Measurements from ENCODE around the gene CENPU. TPM values are rescaled to one million over a fixed set of nuclear protein-coding genes. Genes with fewer than 3 reads are reported as not detected.
"Not testable (repeated sequence)": the region's sequence is repeated elsewhere in the genome, so short reads cannot be mapped to it uniquely, and the experiment has no call there.

Gene CENPU, protein sequence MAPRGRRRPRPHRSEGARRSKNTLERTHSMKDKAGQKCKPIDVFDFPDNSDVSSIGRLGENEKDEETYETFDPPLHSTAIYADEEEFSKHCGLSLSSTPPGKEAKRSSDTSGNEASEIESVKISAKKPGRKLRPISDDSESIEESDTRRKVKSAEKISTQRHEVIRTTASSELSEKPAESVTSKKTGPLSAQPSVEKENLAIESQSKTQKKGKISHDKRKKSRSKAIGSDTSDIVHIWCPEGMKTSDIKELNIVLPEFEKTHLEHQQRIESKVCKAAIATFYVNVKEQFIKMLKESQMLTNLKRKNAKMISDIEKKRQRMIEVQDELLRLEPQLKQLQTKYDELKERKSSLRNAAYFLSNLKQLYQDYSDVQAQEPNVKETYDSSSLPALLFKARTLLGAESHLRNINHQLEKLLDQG
- total RNA-seq, result 10 to 100 TPM; 12.0 to 21.2 TPM
- 10 to 100 TPM; 16.9 to 22.3 TPM for polyA plus RNA-seq (ENCODE audit: insufficient read length in 2 of 2)
- long read RNA-seq, donor 1, transcript CENPU-201 (13 exons, 1,998 nt), result major isoform, 14 of 20 reads
- long read RNA-seq, donor 1, partial matches to known transcripts, result 0 of 20 reads
- long read RNA-seq, donor 1, other reads (novel, unspliced or antisense), result 0 of 20 reads
- long read RNA-seq, donor 2, partial matches to known transcripts, result 0 of 3 reads
- long read RNA-seq, donor 2, other reads (novel, unspliced or antisense), result 0 of 3 reads
- long read RNA-seq, donor 3, partial matches to known transcripts, result 0 of 3 reads
- long read RNA-seq, donor 3, other reads (novel, unspliced or antisense), result 0 of 3 reads
- long read RNA-seq, donor 4, transcript CENPU-201 (13 exons, 1,998 nt), result major isoform, 12 of 21 reads
- long read RNA-seq, donor 4, transcript CENPU-202 (2 exons, 723 nt), result minor isoform, 8 of 21 reads
- long read RNA-seq, donor 4, partial matches to known transcripts, result 0 of 21 reads
- long read RNA-seq, donor 4, other reads (novel, unspliced or antisense), result 0 of 21 reads

GRCh38 chr4:184733654-184734524 lies at the start of gene CENPU:
TSS of gene CENPU (minus strand) at chr4:184734096. CDS start at chr4:184734062, 34 bp downstream.
- no peaks in the 10 kb centered on the region for H3K9me3 ChIP-seq (ENCODE audit: control insufficient read depth, insufficient read depth, low read length)
- peak within 1 kb of the TSS; percentile 69 for H3K4me3 ChIP-seq (ENCODE audit: low read depth, low read length)
- peak within 1 kb of the TSS; percentile 70 for H3K27ac ChIP-seq (ENCODE audit: low read depth, low read length)
- DNase-seq (ENCODE audit: low read depth in 4 of 6, low spot score in 6 of 6), result peak; percentile 96 to 100 (median 98)
- peaks cover 16% of the 10 kb centered on the region for H3K4me1 ChIP-seq (ENCODE audit: control insufficient read depth, insufficient read depth, low read length)
- H3K27me3 ChIP-seq (ENCODE audit: control insufficient read depth, insufficient read depth, low read length), result no peaks in the 10 kb centered on the region
- 0% methylated on average over 66 of the region's 69 CpGs for WGBS (ENCODE audit: insufficient coverage)
- H3K36me3 ChIP-seq (ENCODE audit: control insufficient read depth, insufficient read depth, low read length), result no peaks in the 10 kb centered on the region

- H3K27me3 ChIP-seq (ENCODE audit: control insufficient read depth, insufficient read depth, low read length), result no peaks in the 10 kb centered on the region
- no peaks in the 10 kb centered on the region for H3K9me3 ChIP-seq (ENCODE audit: control insufficient read depth, insufficient read depth, low read length)
- WGBS (ENCODE audit: insufficient coverage), result 63% methylated on average over 8 of the region's 17 CpGs
- no peaks in the 10 kb centered on the region for H3K4me1 ChIP-seq (ENCODE audit: control insufficient read depth, insufficient read depth, low read length)
- H3K27ac ChIP-seq (ENCODE audit: low read depth, low read length), result no peak overlapping the region
- DNase-seq (ENCODE audit: low read depth in 4 of 6, low spot score in 6 of 6), result no peak
- peaks cover 3% of the 10 kb centered on the region for H3K36me3 ChIP-seq (ENCODE audit: control insufficient read depth, insufficient read depth, low read length)
- H3K4me3 ChIP-seq (ENCODE audit: low read depth, low read length), result no peak overlapping the region
Observed at GRCh38 chr4:184782731-184783373, 49.0 kb upstream of the CENPU start.

DNA sequence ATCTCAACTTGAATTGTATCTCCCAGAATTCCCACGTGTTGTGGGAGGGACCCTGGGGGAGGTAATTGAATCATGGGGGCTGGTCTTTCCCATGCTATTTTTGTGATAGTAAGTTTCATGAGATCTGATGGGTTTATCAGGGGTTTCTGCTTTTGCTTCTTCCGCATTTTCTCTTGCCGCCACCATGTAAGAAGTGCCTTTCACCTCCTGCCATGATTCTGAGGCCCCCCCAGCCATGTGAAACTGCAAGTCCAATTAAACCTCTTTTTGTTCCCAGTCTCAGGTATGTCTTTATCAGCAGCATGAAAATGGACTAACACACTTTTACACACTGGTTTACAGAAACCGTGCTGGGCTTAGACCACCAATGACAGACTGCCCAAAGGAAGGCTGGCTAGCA lies 45.3 kb upstream of the CENPU start:
- DNase-seq (ENCODE audit: low read depth in 4 of 6, low spot score in 6 of 6); H3K9me3 ChIP-seq (ENCODE audit: control insufficient read depth, insufficient read depth, low read length); H3K36me3 ChIP-seq (ENCODE audit: control insufficient read depth, insufficient read depth, low read length); H3K4me3 ChIP-seq (ENCODE audit: low read depth, low read length); H3K4me1 ChIP-seq (ENCODE audit: control insufficient read depth, insufficient read depth, low read length); H3K27ac ChIP-seq (ENCODE audit: low read depth, low read length); H3K27me3 ChIP-seq (ENCODE audit: control insufficient read depth, insufficient read depth, low read length): not testable (repeated sequence)
- 94% methylated on average over 2 of the region's 4 CpGs for WGBS (ENCODE audit: insufficient coverage)

DNA sequence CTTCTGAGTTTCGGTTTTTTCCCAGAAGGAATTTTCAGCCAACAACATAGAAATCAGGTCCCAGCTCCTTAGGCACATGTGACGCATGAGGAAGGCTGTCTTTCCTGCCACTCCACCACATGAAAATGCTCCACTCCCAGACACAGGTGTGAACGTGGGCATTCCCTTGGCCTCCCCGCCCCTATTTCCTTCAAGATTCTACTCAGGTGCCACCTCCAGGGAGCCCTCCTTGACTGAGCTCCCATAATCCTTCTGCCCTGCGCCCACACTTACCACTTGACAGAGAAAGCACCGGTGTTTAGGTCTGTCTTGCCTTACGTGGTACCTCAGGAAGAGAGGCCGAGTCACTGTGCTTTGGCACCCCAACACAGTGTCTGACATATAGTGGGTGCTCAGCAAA lies 44.4 kb upstream of the CENPU start:
- no peaks in the 10 kb centered on the region for H3K27me3 ChIP-seq (ENCODE audit: control insufficient read depth, insufficient read depth, low read length)
- H3K9me3 ChIP-seq (ENCODE audit: control insufficient read depth, insufficient read depth, low read length), result no peaks in the 10 kb centered on the region
- no peaks in the 10 kb centered on the region for H3K4me1 ChIP-seq (ENCODE audit: control insufficient read depth, insufficient read depth, low read length)
- no peak overlapping the region for H3K4me3 ChIP-seq (ENCODE audit: low read depth, low read length)
- 77% methylated on average over 5 of the region's 8 CpGs for WGBS (ENCODE audit: insufficient coverage)
- no peaks in the 10 kb centered on the region for H3K36me3 ChIP-seq (ENCODE audit: control insufficient read depth, insufficient read depth, low read length)
- no peak overlapping the region for H3K27ac ChIP-seq (ENCODE audit: low read depth, low read length)
- DNase-seq (ENCODE audit: low read depth in 4 of 6, low spot score in 6 of 6), result no peak

GRCh38 chr4:184776821-184777220 lies 42.9 kb upstream of the CENPU start:
- H3K27me3 ChIP-seq (ENCODE audit: control insufficient read depth, insufficient read depth, low read length), result no peaks in the 10 kb centered on the region
- no peaks in the 10 kb centered on the region for H3K4me1 ChIP-seq (ENCODE audit: control insufficient read depth, insufficient read depth, low read length)
- DNase-seq (ENCODE audit: low read depth in 4 of 6, low spot score in 6 of 6), result no peak
- 86% methylated on average over 1 of the region's 5 CpGs for WGBS (ENCODE audit: insufficient coverage)
- no peaks in the 10 kb centered on the region for H3K9me3 ChIP-seq (ENCODE audit: control insufficient read depth, insufficient read depth, low read length)
- no peak overlapping the region for H3K4me3 ChIP-seq (ENCODE audit: low read depth, low read length)
- no peaks in the 10 kb centered on the region for H3K36me3 ChIP-seq (ENCODE audit: control insufficient read depth, insufficient read depth, low read length)
- H3K27ac ChIP-seq (ENCODE audit: low read depth, low read length), result no peak overlapping the region

DNA sequence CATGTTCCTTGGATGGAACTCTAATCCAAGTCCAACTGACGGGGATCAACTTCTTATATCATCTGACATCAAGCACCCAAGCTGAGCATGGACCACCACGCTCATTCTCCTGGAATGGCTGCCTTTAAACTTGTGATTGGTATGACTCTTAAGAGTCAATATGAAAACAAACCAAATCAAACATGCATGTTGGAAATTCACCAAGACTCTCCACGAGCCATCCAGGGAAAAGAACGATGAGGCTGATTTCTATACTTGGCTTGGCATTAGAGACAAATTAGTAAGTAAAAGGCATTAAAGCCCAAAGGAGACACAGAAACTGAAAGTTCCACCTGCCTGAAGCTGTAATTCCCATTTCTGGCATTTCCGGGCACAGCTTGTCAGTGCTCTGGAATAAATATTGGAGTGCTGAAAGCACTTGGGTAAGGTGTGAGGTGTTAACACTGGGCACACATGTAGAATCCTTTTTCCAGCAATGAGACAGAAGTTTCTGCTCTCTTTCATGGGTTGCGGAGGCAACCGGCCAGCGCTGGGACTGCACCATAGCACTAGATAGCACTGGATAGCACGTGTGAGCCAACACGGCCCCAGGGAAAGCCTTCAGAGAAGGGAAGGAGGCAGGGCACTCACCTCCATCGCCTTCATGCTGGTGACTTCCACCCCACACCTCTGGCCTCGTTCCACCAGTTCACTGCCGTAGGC lies 42.1 kb upstream of the CENPU start:
- H3K4me3 ChIP-seq (ENCODE audit: low read depth, low read length), result no peak overlapping the region
- H3K9me3 ChIP-seq (ENCODE audit: control insufficient read depth, insufficient read depth, low read length), result no peaks in the 10 kb centered on the region
- WGBS (ENCODE audit: insufficient coverage), result 84% methylated on average over 8 of the region's 13 CpGs
- DNase-seq (ENCODE audit: low read depth in 4 of 6, low spot score in 6 of 6), result no peak
- H3K27me3 ChIP-seq (ENCODE audit: control insufficient read depth, insufficient read depth, low read length), result no peaks in the 10 kb centered on the region
- H3K36me3 ChIP-seq (ENCODE audit: control insufficient read depth, insufficient read depth, low read length), result no peaks in the 10 kb centered on the region
- no peak overlapping the region for H3K27ac ChIP-seq (ENCODE audit: low read depth, low read length)
- H3K4me1 ChIP-seq (ENCODE audit: control insufficient read depth, insufficient read depth, low read length), result no peaks in the 10 kb centered on the region

- no peaks in the 10 kb centered on the region for H3K27me3 ChIP-seq (ENCODE audit: control insufficient read depth, insufficient read depth, low read length)
- H3K4me3 ChIP-seq (ENCODE audit: low read depth, low read length), result no peak overlapping the region
- H3K4me1 ChIP-seq (ENCODE audit: control insufficient read depth, insufficient read depth, low read length), result no peaks in the 10 kb centered on the region
- 50% methylated on average over 1 of the region's 7 CpGs for WGBS (ENCODE audit: insufficient coverage)
- no peak overlapping the region for H3K27ac ChIP-seq (ENCODE audit: low read depth, low read length)
- H3K36me3 ChIP-seq (ENCODE audit: control insufficient read depth, insufficient read depth, low read length), result no peaks in the 10 kb centered on the region
- DNase-seq (ENCODE audit: low read depth in 4 of 6, low spot score in 6 of 6), result no peak
- H3K9me3 ChIP-seq (ENCODE audit: control insufficient read depth, insufficient read depth, low read length), result no peaks in the 10 kb centered on the region
Observed at GRCh38 chr4:184774152-184774551, 40.3 kb upstream of the CENPU start.

DNA sequence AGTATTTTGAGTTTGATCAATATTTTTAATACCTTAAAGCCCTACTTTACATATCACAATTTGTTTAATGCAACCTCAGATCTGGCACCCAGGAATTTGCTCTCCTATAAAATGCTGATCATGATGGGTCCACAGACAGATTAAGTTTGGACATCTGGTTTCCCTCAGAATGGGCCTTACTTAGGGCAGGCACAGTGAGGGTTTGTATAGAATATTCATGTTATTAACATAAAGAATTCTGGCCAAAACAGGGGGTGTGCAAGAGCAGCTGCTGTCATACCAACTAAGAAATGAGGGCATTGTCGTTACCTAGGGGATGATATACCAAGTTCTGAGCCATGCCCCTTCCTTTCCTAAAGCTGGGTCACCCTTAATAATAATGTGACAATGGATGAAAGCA lies 37.5 kb upstream of the CENPU start:
- H3K27me3 ChIP-seq (ENCODE audit: control insufficient read depth, insufficient read depth, low read length), result no peaks in the 10 kb centered on the region
- H3K36me3 ChIP-seq (ENCODE audit: control insufficient read depth, insufficient read depth, low read length), result peaks cover 4% of the 10 kb centered on the region
- no peaks in the 10 kb centered on the region for H3K9me3 ChIP-seq (ENCODE audit: control insufficient read depth, insufficient read depth, low read length)
- no CpG with 5 or more reads among the region's 1 CpG for WGBS (ENCODE audit: insufficient coverage)
- DNase-seq (ENCODE audit: low read depth in 4 of 6, low spot score in 6 of 6), result no peak
- no peak overlapping the region for H3K27ac ChIP-seq (ENCODE audit: low read depth, low read length)
- H3K4me3 ChIP-seq (ENCODE audit: low read depth, low read length), result no peak overlapping the region
- no peaks in the 10 kb centered on the region for H3K4me1 ChIP-seq (ENCODE audit: control insufficient read depth, insufficient read depth, low read length)

All from spinal cord (tissue), 10 donors.